GM21717 (cell line): ENCODE measurements around the gene PELI1.

Experiments
- ATAC-seq: cut with Tn5 transposase; IDR thresholded peaks from one replicate; pipeline ENCODE4 v1.9.1; 2021; ENCODE audit warnings: mild to moderate bottlenecking, moderate library complexity; ENCODE audit not compliant: unreplicated experiment

PELI1 gene

DNA sequence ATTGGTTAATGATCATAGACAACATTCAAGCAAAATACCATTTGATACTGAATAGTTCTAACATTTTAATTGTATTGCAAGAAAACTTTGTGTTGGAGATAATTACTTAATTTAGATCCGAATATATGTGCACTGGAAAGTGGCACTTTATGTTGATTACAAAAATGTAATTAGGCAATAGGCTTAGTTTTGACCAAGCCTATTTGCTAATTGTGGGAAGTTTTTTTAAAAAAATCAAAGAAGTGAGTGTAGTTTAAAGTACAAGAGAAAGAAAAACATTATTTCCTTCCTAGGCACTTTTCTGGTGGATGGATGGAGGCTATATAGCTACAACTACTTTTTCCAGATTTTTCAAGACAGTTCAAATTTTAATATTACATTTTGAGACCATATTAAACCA is 18.3 kb upstream of the PELI1 start:
- no peak for ATAC-seq

DNA sequence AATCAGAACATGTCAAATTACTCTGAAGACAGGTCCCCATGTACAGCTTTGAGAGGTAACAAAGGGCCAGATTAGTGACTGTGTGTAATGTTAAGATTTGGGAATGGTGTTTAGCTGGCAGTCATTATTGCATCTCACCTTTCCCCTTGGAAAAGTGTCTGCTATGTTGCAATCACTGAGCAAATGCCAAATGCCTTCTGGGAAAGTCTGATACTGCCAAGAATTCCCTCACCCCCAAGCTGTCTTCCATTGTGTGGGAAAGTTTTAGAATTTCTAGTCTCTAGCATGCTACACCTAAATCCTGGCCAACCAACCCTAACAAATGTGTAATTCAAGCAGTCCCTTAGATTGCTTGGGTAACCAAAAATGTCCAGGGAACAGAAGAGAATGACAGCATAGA is 13.6 kb upstream of the PELI1 start:
- ATAC-seq, result no peak

DNA sequence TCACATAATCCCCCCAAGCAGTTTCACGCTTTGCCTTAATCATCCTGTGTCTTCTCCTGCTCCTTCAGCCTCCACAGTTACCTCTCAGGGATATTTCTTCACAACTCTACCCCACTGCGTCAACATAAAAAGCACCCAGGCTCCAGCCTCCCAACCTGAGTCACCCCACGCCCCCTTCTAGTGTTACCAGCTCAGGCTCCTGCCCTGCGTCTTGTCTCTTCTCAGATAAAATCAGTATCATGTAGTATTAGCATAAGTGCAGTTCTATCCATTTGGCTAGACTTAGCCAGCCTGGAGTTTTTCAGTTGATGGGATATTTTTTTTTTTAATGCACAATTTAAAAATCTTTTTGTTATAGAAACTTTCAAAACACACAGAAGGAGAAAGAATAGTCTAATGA is 9.6 kb upstream of the PELI1 start:
- no peak for ATAC-seq

GRCh38 chr2:64151476-64151875 is 7.3 kb upstream of the PELI1 start:
- no peak for ATAC-seq

DNA sequence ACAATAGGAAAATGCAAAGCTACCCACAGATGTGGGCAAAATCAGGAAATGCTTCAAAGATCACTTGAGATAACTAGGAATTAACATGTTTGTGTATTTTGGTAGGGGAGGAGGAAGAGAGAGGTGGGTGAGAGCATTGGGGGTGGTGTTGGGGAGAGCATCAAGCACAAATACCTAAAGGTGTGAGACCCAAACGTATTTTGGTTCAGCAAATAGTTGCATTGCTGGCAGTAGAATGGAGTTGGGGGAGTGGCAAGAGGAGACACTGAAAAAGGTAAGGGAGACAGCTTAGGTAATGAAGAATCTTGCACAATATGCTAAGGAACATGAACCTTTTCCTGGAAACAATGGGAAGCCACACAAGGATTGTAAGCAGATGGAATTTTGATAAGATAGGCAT is 1.5 kb upstream of the PELI1 start:
- no peak for ATAC-seq

- ATAC-seq, result no peak
Measured at GRCh38 chr2:64145119-64145518, 899 bp upstream of the PELI1 start.

- ATAC-seq, result peak; percentile 19
Measured at GRCh38 chr2:64143169-64144056, 807 bp downstream of the PELI1 start.

DNA sequence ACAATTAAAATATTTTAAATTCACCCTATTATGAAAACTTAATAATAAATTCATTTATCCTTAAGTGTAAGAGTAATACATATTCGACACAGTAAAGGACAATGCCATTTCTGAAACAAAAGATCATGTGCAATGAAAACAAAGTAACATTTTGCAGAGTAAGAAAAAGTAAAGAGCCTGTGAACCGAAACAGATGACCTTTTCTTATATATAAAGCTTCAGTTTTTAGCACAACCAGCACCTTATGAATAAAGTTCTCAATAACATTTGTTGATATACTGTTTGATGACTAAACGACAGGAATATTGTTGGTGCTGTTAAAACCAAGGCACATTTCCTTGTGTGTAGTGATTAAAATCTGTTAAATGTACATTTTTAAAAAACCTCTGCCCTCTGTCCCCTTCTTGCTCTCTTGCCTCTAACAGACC is 1.5 kb downstream of the PELI1 start:
- no peak for ATAC-seq

DNA sequence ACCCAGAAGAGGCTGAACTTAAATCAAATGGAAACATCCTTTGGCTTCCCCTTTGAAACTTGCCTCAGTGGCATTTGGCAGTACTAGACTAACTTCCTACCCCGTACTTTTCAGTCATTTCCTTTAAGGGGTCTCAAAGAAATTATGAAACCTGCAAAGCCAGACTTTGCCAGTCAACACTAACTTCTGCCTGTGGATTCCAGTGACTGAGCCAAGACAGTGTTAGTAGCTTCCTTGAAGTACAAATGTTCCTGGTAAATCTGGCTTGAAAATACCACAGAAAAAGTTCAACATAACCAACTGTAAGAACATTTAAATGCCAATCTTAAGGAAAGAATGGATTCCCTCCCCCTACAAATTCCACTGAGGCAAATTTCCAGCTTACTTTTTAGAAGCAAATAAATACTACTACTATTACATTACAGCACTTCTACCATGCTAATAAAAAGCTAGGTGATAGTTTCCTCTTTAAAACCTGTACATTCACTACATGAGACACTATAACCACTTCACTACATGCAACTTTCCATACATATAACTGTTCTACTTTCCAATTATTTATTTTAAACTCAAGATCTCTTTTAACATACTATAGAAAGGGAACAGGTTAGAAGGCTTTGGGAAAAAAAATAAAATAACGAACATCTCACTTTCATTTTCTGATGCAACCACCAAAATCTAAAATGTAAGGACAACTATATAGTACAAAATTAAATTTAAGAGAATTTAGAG is 2.4 kb downstream of the PELI1 start:
- no peak for ATAC-seq

DNA sequence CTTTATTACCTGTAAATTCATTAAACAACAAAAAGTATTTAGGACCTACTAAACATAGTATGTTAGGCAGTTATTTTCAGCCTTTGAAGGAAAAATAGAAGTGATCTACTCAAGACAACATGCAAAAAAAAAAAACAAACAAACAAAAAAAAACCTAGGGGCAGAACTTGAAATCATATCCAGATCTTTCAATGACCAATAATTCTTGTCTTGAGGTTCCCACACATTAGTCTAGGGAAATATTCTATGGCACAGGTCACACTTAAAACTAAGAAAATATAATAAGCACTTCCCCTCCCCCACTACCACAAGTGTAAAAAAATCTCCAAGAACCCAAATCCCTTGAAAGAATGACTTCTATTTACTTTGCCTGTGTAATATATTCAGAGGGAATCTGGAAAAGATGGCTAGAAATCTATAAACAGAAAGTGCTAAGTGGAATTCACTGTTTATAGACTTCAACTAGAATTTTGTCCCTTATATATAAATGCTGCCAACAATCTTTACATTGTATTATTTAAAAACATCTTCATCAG is 3.5 kb downstream of the PELI1 start:
- no peak for ATAC-seq

DNA sequence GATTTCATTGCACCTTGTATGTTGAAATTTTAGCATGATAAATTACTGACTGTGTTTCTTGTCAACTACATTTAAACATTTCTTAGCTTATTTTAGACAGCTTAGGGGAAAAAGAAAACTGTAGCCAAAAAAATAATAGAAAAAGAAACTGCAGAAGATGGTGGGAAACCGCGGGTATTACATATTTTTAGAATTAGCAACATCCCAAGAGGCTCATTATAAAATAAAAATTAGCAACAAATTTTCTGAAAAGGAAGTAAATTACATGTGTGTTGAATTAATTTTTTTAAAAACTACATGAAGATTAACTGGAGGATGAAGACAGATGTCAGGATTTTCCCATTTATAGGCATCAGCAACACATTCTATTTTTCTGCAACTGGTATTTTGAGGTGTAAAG is 4.3 kb downstream of the PELI1 start:
- no peak for ATAC-seq

DNA sequence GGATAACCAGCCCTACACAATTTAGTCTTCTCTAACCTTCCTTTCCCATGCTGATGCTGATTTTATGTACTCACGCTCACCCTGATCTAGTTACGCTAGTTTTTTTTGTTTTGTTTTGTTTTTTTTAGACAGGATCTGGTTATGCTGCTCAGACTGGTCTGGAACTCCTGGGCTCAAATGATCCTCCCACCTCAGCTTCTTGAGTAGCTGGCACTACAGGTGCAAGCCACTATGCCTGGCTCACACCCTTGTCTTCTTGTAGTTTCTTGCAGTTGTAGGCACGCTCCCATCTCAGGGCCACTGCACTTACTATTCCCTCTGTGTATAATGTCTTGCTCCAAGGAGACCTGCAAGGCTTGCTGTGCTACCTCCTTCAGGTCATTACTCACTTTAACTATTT is 6.2 kb downstream of the PELI1 start:
- ATAC-seq, result no peak

- no peak for ATAC-seq
Measured at GRCh38 chr2:64137567-64137966, 6.7 kb downstream of the PELI1 start.

- no peak for ATAC-seq
Measured at GRCh38 chr2:64135421-64135820, 8.8 kb downstream of the PELI1 start.

- no peak for ATAC-seq
Measured at GRCh38 chr2:64134813-64135212, 9.4 kb downstream of the PELI1 start.

GRCh38 chr2:64133828-64134227 is 10.4 kb downstream of the PELI1 start:
- no peak for ATAC-seq

GRCh38 chr2:64133354-64133753 is 10.9 kb downstream of the PELI1 start:
- no peak for ATAC-seq

DNA sequence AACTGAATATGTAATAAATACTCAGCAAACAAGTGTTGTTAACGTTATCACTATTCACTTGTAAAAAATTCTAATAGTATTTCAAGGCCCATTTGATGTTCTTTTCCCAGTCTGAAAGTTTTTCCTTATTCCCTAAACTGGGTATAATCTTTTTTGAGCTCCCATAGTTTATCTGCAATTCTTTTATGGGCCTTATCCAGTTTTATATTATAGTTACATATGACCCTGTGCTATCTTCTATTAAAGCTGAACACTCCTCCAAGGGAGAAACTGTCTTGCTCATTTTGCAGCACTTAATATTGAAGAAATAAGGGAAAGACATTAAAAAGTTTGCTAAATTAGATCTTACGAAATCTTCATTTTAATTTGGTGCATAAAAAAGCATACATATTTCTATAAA is 13.9 kb downstream of the PELI1 start:
- ATAC-seq, result no peak

- no peak for ATAC-seq
Measured at GRCh38 chr2:64128943-64129391, 15.3 kb downstream of the PELI1 start.

DNA sequence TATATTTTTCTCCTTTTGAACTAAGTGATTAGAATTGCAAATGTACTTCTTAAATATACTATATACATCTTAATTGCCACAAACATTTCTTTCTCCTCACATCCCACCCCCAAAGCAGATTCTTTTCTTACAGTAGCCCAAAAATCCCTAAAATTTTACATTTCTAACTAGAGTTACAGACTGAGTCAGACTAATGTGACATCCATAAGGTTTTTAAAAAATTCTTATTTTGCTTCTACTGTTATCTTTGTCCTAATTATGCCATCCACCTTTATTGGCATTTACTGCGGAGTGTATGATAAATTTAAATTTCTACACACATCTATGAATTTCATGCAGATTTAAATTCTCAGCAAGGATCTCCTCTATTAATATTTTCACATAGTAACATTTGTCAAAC is 15.8 kb downstream of the PELI1 start:
- ATAC-seq, result no peak

- no peak for ATAC-seq
Measured at GRCh38 chr2:64127119-64127518, 17.1 kb downstream of the PELI1 start.

- ATAC-seq, result no peak
Measured at GRCh38 chr2:64126601-64127000, 17.6 kb downstream of the PELI1 start.
